GM12878 (cell line): ENCODE measurements around the gene BNIP2. TPM values are rescaled to one million over a fixed set of nuclear protein-coding genes. Genes with fewer than 3 reads are reported as not detected.

Experiments used
- ATAC-seq: fragments of 200-7000 bp; cut with Tn5 transposase; 3 replicates; pipeline ENCODE4 v1.9.1; 2020; ENCODE audit warnings: mild to moderate bottlenecking, moderate library complexity
- BruUV-seq: library from RNA; stranded (reverse); fragments of 400-500 nt; replicated peaks from 2 replicates; lab custom pipeline; 2021; lab: Mats Ljungman, UMichigan
- CTCF ChIA-PET: fragments of 300-600 bp; sonication (Branson Sonifier 250); formaldehyde crosslinking; extraction: SDS; loops from one replicate; lab custom pipeline; 2021; ENCODE audit warnings: inconsistent platforms; lab: Yijun Ruan, JAX
- POLR2A ChIA-PET: fragments of 350-600 bp; formaldehyde crosslinking; extraction: SDS; loops from one replicate; lab custom pipeline; 2021; ENCODE audit warnings: inconsistent platforms; lab: Charles Lee
- RAD21 ChIA-PET: fragments of 300-600 bp; sonication (Branson Sonifier 250); formaldehyde crosslinking; loops from one replicate; lab custom pipeline; 2023; ENCODE audit warnings: antibody characterized with exemption; ENCODE audit not compliant: unreplicated experiment; lab: Charles Lee
- SMC1A ChIA-PET: fragments of 300-600 bp; sonication (Branson Sonifier 250); formaldehyde crosslinking; loops from one replicate; lab custom pipeline; 2023; ENCODE audit not compliant: unreplicated experiment, uncharacterized antibody; lab: Charles Lee
- DNase-seq: peaks from one replicate; pipeline ENCODE4 v3.0.0-alpha.2; 2011; ENCODE audit warnings: low read depth, low spot score
- FAIRE-seq: peaks from 3 replicates; lab custom pipeline; 2011; peaks lifted over from hg19 to GRCh38; lab: Jason Lieb, UNC
- H2AFZ ChIP-seq: 2 replicates; pipeline ENCODE4 v1.6.0; 2011; ENCODE audit warnings: low read depth, low read length, control low read depth; ENCODE audit not compliant: control insufficient read depth
- H3K27ac ChIP-seq: 2 replicates; pipeline ENCODE4 v1.5.1; 2011; ENCODE audit warnings: control low read depth; ENCODE audit not compliant: control insufficient read depth, insufficient read depth
- H3K27me3 ChIP-seq, 2 experiments: replicated peaks in 1 of 2; 2 replicates each; pipeline versions ENCODE4 v1.6.0 to v1.6.1; 2011; ENCODE audit warnings: low read length in 1 of 2; ENCODE audit not compliant: control insufficient read depth in 2 of 2, insufficient read depth in 2 of 2
- H3K36me3 ChIP-seq, 2 experiments: 2 replicates each; pipeline ENCODE4 v1.5.1; 2011; ENCODE audit warnings: low read length in 1 of 2; ENCODE audit not compliant: control insufficient read depth in 2 of 2, insufficient read depth in 2 of 2
- H3K4me1 ChIP-seq: 2 replicates; pipeline ENCODE4 v1.6.1; 2011; ENCODE audit warnings: mild to moderate bottlenecking, low read length, moderate library complexity, mixed read lengths; ENCODE audit not compliant: control insufficient read depth, insufficient read depth
- H3K4me2 ChIP-seq: 2 replicates; pipeline ENCODE4 v1.6.0; 2011; ENCODE audit warnings: control low read depth; ENCODE audit not compliant: control insufficient read depth, insufficient read depth
- H3K4me3 ChIP-seq: fragments of 200-600 bp; sonication (generic); 2 replicates; pipeline ENCODE4 v1.5.1; 2016
- H3K79me2 ChIP-seq: 2 replicates; pipeline ENCODE4 v1.6.0; 2011; ENCODE audit warnings: low read length; ENCODE audit not compliant: control insufficient read depth, insufficient read depth
- H3K9ac ChIP-seq: 2 replicates; pipeline ENCODE4 v1.8.0; 2011; ENCODE audit warnings: low read length, control low read depth, mixed read lengths; ENCODE audit not compliant: control insufficient read depth, insufficient read depth
- H3K9me3 ChIP-seq: replicated peaks from 3 replicates; pipeline ENCODE4 v1.5.1; 2011; ENCODE audit warnings: mild to moderate bottlenecking, low read length; ENCODE audit not compliant: control insufficient read depth, insufficient read depth
- H4K20me1 ChIP-seq: 2 replicates; pipeline ENCODE4 v1.6.0; 2011; ENCODE audit not compliant: control insufficient read depth, insufficient read depth
- FOS ChIP-seq: IDR thresholded peaks from 3 replicates; pipeline ENCODE4 v1.6.1; 2011; ENCODE audit warnings: borderline replicate concordance; ENCODE audit not compliant: insufficient read length; ENCODE audit errors: extremely low read depth
- MEF2A ChIP-seq: IDR thresholded peaks from 2 replicates; pipeline ENCODE4 v1.6.1; 2011; ENCODE audit warnings: low read depth, mild to moderate bottlenecking, low read length, moderate library complexity; ENCODE audit not compliant: insufficient read depth
- MXI1 ChIP-seq: fragments of 150-350 bp; IDR thresholded peaks from 2 replicates; pipeline ENCODE4 v1.6.1; 2011; ENCODE audit warnings: low read depth, mild to moderate bottlenecking, inconsistent platforms, low read length, improper control_type of control experiment
- NFIC ChIP-seq: IDR thresholded peaks from 2 replicates; pipeline ENCODE4 v1.6.1; 2012; ENCODE audit warnings: low read depth, mild to moderate bottlenecking, inconsistent platforms, low read length, moderate library complexity
- SIX5 ChIP-seq: IDR thresholded peaks from 2 replicates; pipeline ENCODE4 v1.6.1; 2011; ENCODE audit warnings: mild to moderate bottlenecking, low read depth, low read length, moderate library complexity; ENCODE audit not compliant: severe bottlenecking
- SMARCA5 ChIP-seq: fragments of 450-650 bp; IDR thresholded peaks from 2 replicates; pipeline ENCODE4 v1.6.1; 2017; ENCODE audit warnings: mild to moderate bottlenecking
- SMC3 ChIP-seq: IDR thresholded peaks from 2 replicates; pipeline ENCODE4 v1.6.1; 2011; ENCODE audit warnings: low read length, improper control_type of control experiment, borderline replicate concordance
- STAT1 ChIP-seq: fragments of 450-650 bp; conservative IDR thresholded peaks from 2 replicates; pipeline ENCODE4 v1.6.1; 2014; ENCODE audit warnings: antibody characterized with exemption, mild to moderate bottlenecking
- WGBS: methylation state at CpG from one replicate; pipeline ENCODE4 v1.1.6; 2016; ENCODE audit warnings: low lambda C conversion rate; ENCODE audit not compliant: insufficient replicate concordance, insufficient coverage; ENCODE audit errors: missing lambda C conversion rate; 5-methylcytosine and 5-hydroxymethylcytosine counted together
- in situ Hi-C: fragments of 300-500 bp; cut with MboI; formaldehyde crosslinking; loops from 9 replicates; pipeline ENCODE4 v1.14.3; 2018; ENCODE audit warnings: mixed read lengths
- intact Hi-C: fragments of 100-400 bp; cut with micrococcal nuclease; formaldehyde crosslinking; loops from one replicate; pipeline ENCODE4 v1.14.2; 2022; ENCODE audit not compliant: unreplicated experiment
- polyA plus RNA-seq, 11 experiments: library from polyadenylated mRNA; depleted of rRNA in 4 of 11; unstranded in 6 of 11; stranded (reverse) in 5 of 11; fragments of >200 nt; fragmentation: Nextera tagmentation in 4 of 11; fragmentation: Illumina TruSeq in 1 of 11; extraction: Ambion mirVana in 4 of 11; extraction: Trizol in 1 of 11; gene quantifications; 1 replicate in 1 of 11; 2 replicates in 10 of 11; pipeline versions ENCODE4 v1.2.1 to v1.2.3, GENCODE V29; 2011 to 2016; ENCODE audit warnings: inconsistent platforms in 2 of 11, missing spikeins in 2 of 11, low read depth in 1 of 11
- total RNA-seq, 4 experiments: library from RNA; depleted of rRNA in 3 of 4; stranded (reverse); fragments of >200 nt in 3 of 4; fragmentation: Illumina TruSeq in 1 of 4; extraction: Trizol in 1 of 4; gene quantifications; 2 replicates each; pipeline versions ENCODE4 v1.2.1 to v1.2.3, GENCODE V29; 2013 to 2021
- TF ChIP-seq, protein P1 (sequence below): IDR thresholded peaks from 2 replicates; pipeline ENCODE4 v1.6.1; 2012; ENCODE audit warnings: low read length, inconsistent platforms
- TF ChIP-seq, protein P2 (sequence below): fragments of 450-650 bp; IDR thresholded peaks from 2 replicates; pipeline ENCODE4 v1.6.1; 2017; ENCODE audit warnings: mild to moderate bottlenecking, moderate library complexity
- TF ChIP-seq, protein P3 (sequence below): IDR thresholded peaks from 2 replicates; pipeline ENCODE4 v1.6.1; 2012; ENCODE audit warnings: low read depth, low read length, improper control_type of control experiment

Gene BNIP2
- total and polyA plus RNA-seq, 10 of the 15 experiments (the other 5 are each of a cell fraction or from before 2014, with no cell fraction given) = 29.9 to 122 (median 67.7) TPM

DNA sequence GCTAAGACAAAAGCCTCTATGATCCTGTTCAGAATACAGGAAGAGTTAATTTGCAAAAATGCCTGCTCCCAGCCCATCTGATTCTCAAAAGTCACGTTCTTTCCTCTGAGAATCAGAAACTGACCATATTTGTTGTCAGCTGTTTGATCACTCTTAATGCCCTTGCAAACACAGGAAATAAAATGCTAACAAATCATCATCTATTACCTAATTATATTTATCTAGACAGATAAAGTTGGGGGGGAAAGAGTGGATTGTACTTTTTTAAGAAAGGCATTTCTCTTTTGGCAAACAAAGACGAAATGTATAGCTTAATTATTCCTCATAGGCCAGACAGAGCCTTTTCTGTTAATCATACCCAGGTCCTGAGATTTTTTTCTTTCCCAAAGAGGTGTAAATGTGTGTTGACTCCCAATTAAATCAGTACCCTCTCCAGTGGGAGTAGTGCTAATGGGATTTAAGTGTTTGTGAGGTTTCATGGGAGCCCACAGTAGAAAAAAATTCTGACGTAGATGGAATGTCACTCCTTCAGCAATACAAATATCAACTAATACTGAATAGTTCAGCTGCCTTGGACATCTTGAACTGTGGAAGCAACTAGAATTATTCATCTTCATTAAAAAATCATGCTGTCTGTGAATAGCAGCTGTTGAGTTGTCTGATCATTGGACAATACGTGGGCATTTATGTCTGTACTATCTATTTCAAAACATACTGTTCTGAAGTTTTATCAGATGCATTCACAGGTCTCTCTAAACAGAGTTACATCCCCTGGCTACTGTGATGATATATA is 22.5 kb upstream of the BNIP2 start:
- WGBS = 31% methylated on average over 4 of the region's 4 CpGs
- Histone ChIP-seq H4K20me1 (no peaks in the 10 kb centered on the region), H3K4me2 (no peak overlapping the region), H3K79me2 (no peaks in the 10 kb centered on the region), H3K9me3 (no peaks in the 10 kb centered on the region), H3K27ac (no peak overlapping the region), H3K36me3 (no peaks in the 10 kb centered on the region), H2AFZ (no peak overlapping the region), H3K9ac (no peak overlapping the region), H3K27me3 (no peaks in the 10 kb centered on the region), H3K4me3 (no peak overlapping the region), H3K4me1 (no peaks in the 10 kb centered on the region)
- RAD21 ChIA-PET = no interaction called here
- POLR2A ChIA-PET = no interaction called here
- DNase-seq (no peak), ATAC-seq (no peak), FAIRE-seq (no peak)
- intact Hi-C loops (no loop called here), in situ Hi-C loops (loop anchor here (10.0 kb wide), 2 partner anchors 473 to 613 kb away; no protein-coding TSS in a partner anchor)
- no peak for TF ChIP-seq STAT1
- TF ChIP-seq SMARCA5 = no peak
- TF ChIP-seq, protein P1, sequence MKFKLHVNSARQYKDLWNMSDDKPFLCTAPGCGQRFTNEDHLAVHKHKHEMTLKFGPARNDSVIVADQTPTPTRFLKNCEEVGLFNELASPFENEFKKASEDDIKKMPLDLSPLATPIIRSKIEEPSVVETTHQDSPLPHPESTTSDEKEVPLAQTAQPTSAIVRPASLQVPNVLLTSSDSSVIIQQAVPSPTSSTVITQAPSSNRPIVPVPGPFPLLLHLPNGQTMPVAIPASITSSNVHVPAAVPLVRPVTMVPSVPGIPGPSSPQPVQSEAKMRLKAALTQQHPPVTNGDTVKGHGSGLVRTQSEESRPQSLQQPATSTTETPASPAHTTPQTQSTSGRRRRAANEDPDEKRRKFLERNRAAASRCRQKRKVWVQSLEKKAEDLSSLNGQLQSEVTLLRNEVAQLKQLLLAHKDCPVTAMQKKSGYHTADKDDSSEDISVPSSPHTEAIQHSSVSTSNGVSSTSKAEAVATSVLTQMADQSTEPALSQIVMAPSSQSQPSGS = no peak
- no peak for TF ChIP-seq SMC3
- no TSS peak for BruUV-seq
- SMC1A ChIA-PET = no interaction called here
- CTCF ChIA-PET = interaction anchor here (2.5 kb wide), 1 partner anchor 13 kb away, joined by 14 read pairs; no protein-coding TSS in a partner anchor

DNA sequence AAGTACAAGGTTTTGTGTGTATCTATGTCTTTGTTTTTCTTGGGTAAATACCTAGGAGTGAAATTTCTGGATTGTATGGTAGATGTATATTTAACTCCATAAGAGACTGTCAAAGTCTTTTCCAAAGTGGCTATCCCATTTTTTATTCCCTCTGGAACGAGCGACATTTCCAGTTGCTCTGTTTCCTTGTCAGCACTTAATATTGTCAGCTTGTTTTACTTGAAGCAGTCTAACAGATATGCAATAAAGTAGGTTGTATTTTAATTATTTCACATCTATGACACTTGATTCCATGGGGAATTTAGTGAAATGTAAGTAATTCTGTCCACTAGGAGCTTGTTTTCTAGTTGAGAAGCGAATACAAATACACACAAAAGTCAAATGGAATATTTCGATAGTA is 18.5 kb upstream of the BNIP2 start:
- no peak for ATAC-seq
- DNase-seq = no peak
- Histone ChIP-seq H3K9ac (no peak overlapping the region), H3K27ac (no peak overlapping the region), H3K79me2 (no peaks in the 10 kb centered on the region), H2AFZ (no peak overlapping the region), H3K36me3 (no peaks in the 10 kb centered on the region), H4K20me1 (no peaks in the 10 kb centered on the region), H3K9me3 (no peaks in the 10 kb centered on the region), H3K4me2 (no peak overlapping the region), H3K4me3 (no peak overlapping the region), H3K4me1 (no peaks in the 10 kb centered on the region), H3K27me3 (no peaks in the 10 kb centered on the region; a peak in 1 of 4 replicates)
- no peak for FAIRE-seq
- ChIA-PET SMC1A (no interaction called here), CTCF (interaction anchor here (1.0 to 1.1 kb wide), 2 partner anchors 210 to 619 kb away, joined by 3 read pairs; no protein-coding TSS in a partner anchor), POLR2A (no interaction called here), RAD21 (no interaction called here)
- intact Hi-C loops = no loop called here
- BruUV-seq = no TSS peak
- in situ Hi-C loops = no loop called here
- 68% methylated on average over 4 of the region's 4 CpGs for WGBS
- TF ChIP-seq SIX5 = no peak
- TF ChIP-seq, protein P2, sequence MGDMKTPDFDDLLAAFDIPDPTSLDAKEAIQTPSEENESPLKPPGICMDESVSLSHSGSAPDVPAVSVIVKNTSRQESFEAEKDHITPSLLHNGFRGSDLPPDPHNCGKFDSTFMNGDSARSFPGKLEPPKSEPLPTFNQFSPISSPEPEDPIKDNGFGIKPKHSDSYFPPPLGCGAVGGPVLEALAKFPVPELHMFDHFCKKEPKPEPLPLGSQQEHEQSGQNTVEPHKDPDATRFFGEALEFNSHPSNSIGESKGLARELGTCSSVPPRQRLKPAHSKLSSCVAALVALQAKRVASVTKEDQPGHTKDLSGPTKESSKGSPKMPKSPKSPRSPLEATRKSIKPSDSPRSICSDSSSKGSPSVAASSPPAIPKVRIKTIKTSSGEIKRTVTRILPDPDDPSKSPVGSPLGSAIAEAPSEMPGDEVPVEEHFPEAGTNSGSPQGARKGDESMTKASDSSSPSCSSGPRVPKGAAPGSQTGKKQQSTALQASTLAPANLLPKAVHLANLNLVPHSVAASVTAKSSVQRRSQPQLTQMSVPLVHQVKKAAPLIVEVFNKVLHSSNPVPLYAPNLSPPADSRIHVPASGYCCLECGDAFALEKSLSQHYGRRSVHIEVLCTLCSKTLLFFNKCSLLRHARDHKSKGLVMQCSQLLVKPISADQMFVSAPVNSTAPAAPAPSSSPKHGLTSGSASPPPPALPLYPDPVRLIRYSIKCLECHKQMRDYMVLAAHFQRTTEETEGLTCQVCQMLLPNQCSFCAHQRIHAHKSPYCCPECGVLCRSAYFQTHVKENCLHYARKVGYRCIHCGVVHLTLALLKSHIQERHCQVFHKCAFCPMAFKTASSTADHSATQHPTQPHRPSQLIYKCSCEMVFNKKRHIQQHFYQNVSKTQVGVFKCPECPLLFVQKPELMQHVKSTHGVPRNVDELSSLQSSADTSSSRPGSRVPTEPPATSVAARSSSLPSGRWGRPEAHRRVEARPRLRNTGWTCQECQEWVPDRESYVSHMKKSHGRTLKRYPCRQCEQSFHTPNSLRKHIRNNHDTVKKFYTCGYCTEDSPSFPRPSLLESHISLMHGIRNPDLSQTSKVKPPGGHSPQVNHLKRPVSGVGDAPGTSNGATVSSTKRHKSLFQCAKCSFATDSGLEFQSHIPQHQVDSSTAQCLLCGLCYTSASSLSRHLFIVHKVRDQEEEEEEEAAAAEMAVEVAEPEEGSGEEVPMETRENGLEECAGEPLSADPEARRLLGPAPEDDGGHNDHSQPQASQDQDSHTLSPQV = no peak
- TF ChIP-seq, protein P3, sequence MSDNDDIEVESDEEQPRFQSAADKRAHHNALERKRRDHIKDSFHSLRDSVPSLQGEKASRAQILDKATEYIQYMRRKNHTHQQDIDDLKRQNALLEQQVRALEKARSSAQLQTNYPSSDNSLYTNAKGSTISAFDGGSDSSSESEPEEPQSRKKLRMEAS = no peak
- no peak for TF ChIP-seq MXI1
- TF ChIP-seq FOS = no peak
- TF ChIP-seq MEF2A = no peak
- TF ChIP-seq NFIC = no peak
